Upper lobe of left lung (tissue), 4 donors: Measurements from ENCODE around the gene ZNF705A.
"Not testable (repeated sequence)": the region's sequence is repeated elsewhere in the genome, so short reads cannot be mapped to it uniquely, and the experiment has no call there.

Source experiments
- POLR2A ChIP-seq, 4 donors: fragments of 450-650 bp; IDR thresholded peaks; one replicate each; pipeline ENCODE4 v1.5.1; 2016 to 2017; ENCODE audit warnings: antibody characterized with exemption in 4 of 4, mild to moderate bottlenecking in 2 of 4
- TF ChIP-seq, protein P1 (sequence below), 6 experiments: fragments of 450-650 bp in 4 of 6; fragments of 200-600 bp in 2 of 6; sonication (generic) in 2 of 6; IDR thresholded peaks; one replicate each; pipeline ENCODE4 v1.5.1; 2016 to 2019; ENCODE audit warnings: antibody characterized with exemption in 6 of 6

DNA sequence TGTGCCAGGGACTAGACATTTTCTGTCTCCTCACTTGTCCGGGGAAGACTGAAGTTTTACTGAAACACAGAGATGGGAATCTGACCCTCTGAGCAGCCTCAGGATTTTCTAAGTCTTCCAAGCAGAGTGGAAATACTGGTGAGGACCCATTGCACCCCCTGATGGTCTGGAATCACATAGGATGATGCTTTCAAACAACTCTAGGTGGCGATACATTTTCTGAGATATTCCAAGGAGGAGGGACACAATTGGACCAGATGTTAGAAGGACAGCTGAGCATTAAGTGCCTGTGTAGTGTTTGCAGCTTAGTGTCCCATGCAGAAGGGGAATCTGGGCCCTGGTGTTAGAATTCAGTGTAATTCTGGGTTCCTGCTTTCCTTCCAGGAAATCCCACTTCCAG is 31.3 kb downstream of the ZNF705A start:
- TF ChIP-seq, protein P1, sequence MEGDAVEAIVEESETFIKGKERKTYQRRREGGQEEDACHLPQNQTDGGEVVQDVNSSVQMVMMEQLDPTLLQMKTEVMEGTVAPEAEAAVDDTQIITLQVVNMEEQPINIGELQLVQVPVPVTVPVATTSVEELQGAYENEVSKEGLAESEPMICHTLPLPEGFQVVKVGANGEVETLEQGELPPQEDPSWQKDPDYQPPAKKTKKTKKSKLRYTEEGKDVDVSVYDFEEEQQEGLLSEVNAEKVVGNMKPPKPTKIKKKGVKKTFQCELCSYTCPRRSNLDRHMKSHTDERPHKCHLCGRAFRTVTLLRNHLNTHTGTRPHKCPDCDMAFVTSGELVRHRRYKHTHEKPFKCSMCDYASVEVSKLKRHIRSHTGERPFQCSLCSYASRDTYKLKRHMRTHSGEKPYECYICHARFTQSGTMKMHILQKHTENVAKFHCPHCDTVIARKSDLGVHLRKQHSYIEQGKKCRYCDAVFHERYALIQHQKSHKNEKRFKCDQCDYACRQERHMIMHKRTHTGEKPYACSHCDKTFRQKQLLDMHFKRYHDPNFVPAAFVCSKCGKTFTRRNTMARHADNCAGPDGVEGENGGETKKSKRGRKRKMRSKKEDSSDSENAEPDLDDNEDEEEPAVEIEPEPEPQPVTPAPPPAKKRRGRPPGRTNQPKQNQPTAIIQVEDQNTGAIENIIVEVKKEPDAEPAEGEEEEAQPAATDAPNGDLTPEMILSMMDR (IDR thresholded peaks at IDR 0.05), result not testable (repeated sequence)
- TF ChIP-seq POLR2A (IDR thresholded peaks at IDR 0.05), result not testable (repeated sequence)
